Measurements from ENCODE around the gene PRELP.

DNA sequence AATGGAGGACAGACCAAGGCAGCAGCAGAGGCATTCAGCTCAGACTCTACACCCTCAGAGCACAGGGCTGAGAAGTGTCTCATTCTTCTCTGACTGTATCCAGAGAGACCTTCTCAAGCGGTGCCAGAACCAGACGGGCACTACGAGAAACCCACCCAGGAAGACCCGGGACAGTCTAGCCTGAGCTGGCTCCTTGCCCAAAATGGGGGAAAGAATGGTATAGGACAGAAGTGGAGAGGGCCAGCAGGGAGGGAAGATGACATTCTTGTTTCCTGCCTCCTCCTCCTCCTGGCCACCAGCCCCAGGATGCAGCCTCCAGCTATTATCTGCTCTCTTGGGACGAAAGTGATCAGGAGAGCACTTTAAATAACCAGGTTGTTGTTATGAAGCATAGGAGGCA is 22.6 kb upstream of the PRELP start:
- TF ChIP-seq, protein P1, sequence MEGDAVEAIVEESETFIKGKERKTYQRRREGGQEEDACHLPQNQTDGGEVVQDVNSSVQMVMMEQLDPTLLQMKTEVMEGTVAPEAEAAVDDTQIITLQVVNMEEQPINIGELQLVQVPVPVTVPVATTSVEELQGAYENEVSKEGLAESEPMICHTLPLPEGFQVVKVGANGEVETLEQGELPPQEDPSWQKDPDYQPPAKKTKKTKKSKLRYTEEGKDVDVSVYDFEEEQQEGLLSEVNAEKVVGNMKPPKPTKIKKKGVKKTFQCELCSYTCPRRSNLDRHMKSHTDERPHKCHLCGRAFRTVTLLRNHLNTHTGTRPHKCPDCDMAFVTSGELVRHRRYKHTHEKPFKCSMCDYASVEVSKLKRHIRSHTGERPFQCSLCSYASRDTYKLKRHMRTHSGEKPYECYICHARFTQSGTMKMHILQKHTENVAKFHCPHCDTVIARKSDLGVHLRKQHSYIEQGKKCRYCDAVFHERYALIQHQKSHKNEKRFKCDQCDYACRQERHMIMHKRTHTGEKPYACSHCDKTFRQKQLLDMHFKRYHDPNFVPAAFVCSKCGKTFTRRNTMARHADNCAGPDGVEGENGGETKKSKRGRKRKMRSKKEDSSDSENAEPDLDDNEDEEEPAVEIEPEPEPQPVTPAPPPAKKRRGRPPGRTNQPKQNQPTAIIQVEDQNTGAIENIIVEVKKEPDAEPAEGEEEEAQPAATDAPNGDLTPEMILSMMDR (IDR thresholded peaks at IDR 0.05) = no peak
- TF ChIP-seq EP300 (IDR thresholded peaks at IDR 0.05) (no peak), POLR2A (IDR thresholded peaks at IDR 0.05) (no peak)

All from sigmoid colon (tissue), 4 donors.